ENCODE data around the gene DDX54. TPM values are rescaled to one million over a fixed set of nuclear protein-coding genes. Genes with fewer than 3 reads are reported as not detected.

The DDX54 gene
- total RNA-seq, 1 donor from 2014 or later: 52.8 TPM

Small RNA genes lying within 50 kb of the gene (microRNA-seq; reads per million reads assigned to microRNA genes)
- gene MIR7106 (ENCODE audit: unreplicated experiment): not detected

Other genes with a start within 250 kb of the DDX54 start
- 0.13 TPM in 1 of 2 replicates, not detected in the other for gene OAS3, start 247.0 kb downstream of the DDX54 start, total RNA-seq
- gene OAS2, start 207.0 kb downstream of the DDX54 start, total RNA-seq: not detected in 2 replicates
- gene DTX1, start 128.7 kb downstream of the DDX54 start, total RNA-seq: not detected in 2 replicates
- not detected in 2 replicates for gene RASAL1, start 49.7 kb downstream of the DDX54 start, total RNA-seq
- not detected in 2 replicates for gene CFAP73, start 35.8 kb downstream of the DDX54 start, total RNA-seq
- gene RITA1, start 243 bp upstream of the DDX54 start, total RNA-seq: 19.9 and 20.5 TPM in 2 replicates
- gene TPCN1, start 36.0 kb upstream of the DDX54 start, total RNA-seq: 74.6 and 80.6 TPM in 2 replicates
- gene SLC8B1, start 149.6 kb upstream of the DDX54 start, total RNA-seq: 41.0 and 45.6 TPM in 2 replicates
- 103 and 109 TPM in 2 replicates for gene PLBD2, start 173.1 kb upstream of the DDX54 start, total RNA-seq
- gene SDS, start 218.4 kb upstream of the DDX54 start, total RNA-seq: not detected in 2 replicates
- gene SDSL, start 236.9 kb upstream of the DDX54 start, total RNA-seq: 4.4 and 6.2 TPM in 2 replicates